ENCODE measurements around the gene PID1. TPM values are rescaled to one million over a fixed set of nuclear protein-coding genes. Genes with fewer than 3 reads are reported as not detected.

The PID1 gene
- total and polyA plus RNA-seq, 4 donors, result 13.3 to 52.0 (median 45.7) TPM

DNA sequence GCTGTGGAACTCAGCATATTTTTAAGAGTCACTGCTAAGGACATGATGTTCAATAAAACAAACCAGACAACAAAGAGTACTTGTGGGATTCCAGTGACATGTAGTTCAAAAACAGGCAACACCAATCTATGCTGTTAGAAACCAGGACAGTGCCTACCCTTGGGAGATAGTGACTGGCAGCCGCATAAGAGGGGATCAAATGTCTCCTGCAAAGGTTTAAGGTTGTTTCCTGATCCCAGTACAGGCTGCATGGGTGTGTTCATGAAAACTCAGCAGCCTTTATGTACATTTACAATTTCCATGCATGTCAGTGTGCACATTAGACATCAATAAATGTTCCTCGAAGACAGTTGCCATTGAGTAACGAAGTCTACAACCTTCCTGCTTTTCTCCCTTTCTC, 183.8 kb downstream of the PID1 start:
- H3K9me3 ChIP-seq (ENCODE audit: control insufficient read depth in 4 of 4, low read length in 3 of 4), result no peaks in the 10 kb centered on the region
- H3K4me1 ChIP-seq (ENCODE audit: control insufficient read depth in 4 of 4, insufficient read depth in 4 of 4, low read length in 3 of 4), result peaks cover 0 to 5% (median 1%) of the 10 kb centered on the region in 4 donors
- H3K4me3 ChIP-seq (ENCODE audit: low read depth in 1 of 3, low read length in 3 of 3), result no peak overlapping the region
- 93% methylated on average over 3 of the region's 3 CpGs for WGBS
- H3K27me3 ChIP-seq (ENCODE audit: control insufficient read depth in 4 of 4, insufficient read depth in 4 of 4, low read length in 3 of 4), result no peaks in the 10 kb centered on the region
- H3K36me3 ChIP-seq (ENCODE audit: control insufficient read depth in 4 of 4, insufficient read depth in 3 of 4, low read depth in 1 of 4, low read length in 3 of 4), result no peaks in the 10 kb centered on the region
- TF ChIP-seq SP1 (IDR thresholded peaks at IDR 0.05) (no peak), REST (IDR thresholded peaks at IDR 0.05) (no peak), EGR1 (IDR thresholded peaks at IDR 0.05; ENCODE audit: low read depth in 2 of 2) (no peak), YY1 (IDR thresholded peaks at IDR 0.05) (no peak), RAD21 (IDR thresholded peaks at IDR 0.05) (no peak)
- TF ChIP-seq, protein P1, sequence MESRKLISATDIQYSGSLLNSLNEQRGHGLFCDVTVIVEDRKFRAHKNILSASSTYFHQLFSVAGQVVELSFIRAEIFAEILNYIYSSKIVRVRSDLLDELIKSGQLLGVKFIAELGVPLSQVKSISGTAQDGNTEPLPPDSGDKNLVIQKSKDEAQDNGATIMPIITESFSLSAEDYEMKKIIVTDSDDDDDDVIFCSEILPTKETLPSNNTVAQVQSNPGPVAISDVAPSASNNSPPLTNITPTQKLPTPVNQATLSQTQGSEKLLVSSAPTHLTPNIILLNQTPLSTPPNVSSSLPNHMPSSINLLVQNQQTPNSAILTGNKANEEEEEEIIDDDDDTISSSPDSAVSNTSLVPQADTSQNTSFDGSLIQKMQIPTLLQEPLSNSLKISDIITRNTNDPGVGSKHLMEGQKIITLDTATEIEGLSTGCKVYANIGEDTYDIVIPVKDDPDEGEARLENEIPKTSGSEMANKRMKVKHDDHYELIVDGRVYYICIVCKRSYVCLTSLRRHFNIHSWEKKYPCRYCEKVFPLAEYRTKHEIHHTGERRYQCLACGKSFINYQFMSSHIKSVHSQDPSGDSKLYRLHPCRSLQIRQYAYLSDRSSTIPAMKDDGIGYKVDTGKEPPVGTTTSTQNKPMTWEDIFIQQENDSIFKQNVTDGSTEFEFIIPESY (IDR thresholded peaks at IDR 0.05), result no peak
- no peak for DNase-seq (ENCODE audit: low spot score)
- no peak overlapping the region for H3K9ac ChIP-seq (ENCODE audit: low read depth in 1 of 2, low read length in 2 of 2)
- no peak overlapping the region for H3K27ac ChIP-seq (ENCODE audit: low read depth in 1 of 2, low read length in 2 of 2)

DNA sequence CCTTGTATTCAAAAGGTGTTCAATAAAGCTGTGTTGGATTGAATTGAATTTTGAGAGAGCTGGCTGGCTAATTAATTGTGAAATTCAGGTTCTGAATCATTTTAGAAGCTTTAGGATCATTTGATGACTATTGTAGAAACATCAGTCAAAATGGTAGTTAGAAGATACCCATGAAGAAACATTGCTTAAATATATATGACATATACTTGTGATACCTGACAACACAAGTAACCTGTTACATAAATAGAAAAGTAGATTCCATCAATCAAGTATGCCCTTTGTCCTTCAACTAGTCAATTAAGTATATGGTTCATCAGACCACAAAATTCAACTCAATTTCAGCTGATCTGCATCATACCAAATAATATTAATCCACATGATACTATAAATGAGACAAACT, 185.6 kb downstream of the PID1 start:
- Histone ChIP-seq H3K27ac (ENCODE audit: low read depth in 1 of 2, low read length in 2 of 2) (no peak overlapping the region), H3K4me3 (ENCODE audit: low read depth in 1 of 3, low read length in 3 of 3) (no peak overlapping the region), H3K27me3 (ENCODE audit: control insufficient read depth in 4 of 4, insufficient read depth in 4 of 4, low read length in 3 of 4) (no peaks in the 10 kb centered on the region), H3K9ac (ENCODE audit: low read depth in 1 of 2, low read length in 2 of 2) (no peak overlapping the region), H3K9me3 (ENCODE audit: control insufficient read depth in 4 of 4, low read length in 3 of 4) (no peaks in the 10 kb centered on the region), H3K36me3 (ENCODE audit: control insufficient read depth in 4 of 4, insufficient read depth in 3 of 4, low read depth in 1 of 4, low read length in 3 of 4) (peaks cover 0 to 4% (median 0%) of the 10 kb centered on the region in 4 donors), H3K4me1 (ENCODE audit: control insufficient read depth in 4 of 4, insufficient read depth in 4 of 4, low read length in 3 of 4) (peaks cover 0 to 3% (median 0%) of the 10 kb centered on the region in 4 donors)
- TF ChIP-seq GABPA (IDR thresholded peaks at IDR 0.05 in 1 of 2, conservative IDR thresholded peaks at IDR 0.05 in 1 of 2) (no peak), FOXA1 (IDR thresholded peaks at IDR 0.05) (no peak), MAX (IDR thresholded peaks at IDR 0.05) (no peak), REST (IDR thresholded peaks at IDR 0.05) (no peak), RAD21 (IDR thresholded peaks at IDR 0.05) (no peak), HNF4G (IDR thresholded peaks at IDR 0.05) (no peak), SP1 (IDR thresholded peaks at IDR 0.05) (no peak), FOXA2 (IDR thresholded peaks at IDR 0.05) (no peak), RXRA (IDR thresholded peaks at IDR 0.05) (no peak), HNF4A (conservative IDR thresholded peaks at IDR 0.05) (no peak), NR2F2 (IDR thresholded peaks at IDR 0.05) (no peak), TAF1 (conservative IDR thresholded peaks at IDR 0.05) (no peak), EGR1 (IDR thresholded peaks at IDR 0.05; ENCODE audit: low read depth in 2 of 2) (no peak)
- TF ChIP-seq, protein P2, sequence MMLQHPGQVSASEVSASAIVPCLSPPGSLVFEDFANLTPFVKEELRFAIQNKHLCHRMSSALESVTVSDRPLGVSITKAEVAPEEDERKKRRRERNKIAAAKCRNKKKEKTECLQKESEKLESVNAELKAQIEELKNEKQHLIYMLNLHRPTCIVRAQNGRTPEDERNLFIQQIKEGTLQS (IDR thresholded peaks at IDR 0.05), result no peak
- TF ChIP-seq, protein P3, sequence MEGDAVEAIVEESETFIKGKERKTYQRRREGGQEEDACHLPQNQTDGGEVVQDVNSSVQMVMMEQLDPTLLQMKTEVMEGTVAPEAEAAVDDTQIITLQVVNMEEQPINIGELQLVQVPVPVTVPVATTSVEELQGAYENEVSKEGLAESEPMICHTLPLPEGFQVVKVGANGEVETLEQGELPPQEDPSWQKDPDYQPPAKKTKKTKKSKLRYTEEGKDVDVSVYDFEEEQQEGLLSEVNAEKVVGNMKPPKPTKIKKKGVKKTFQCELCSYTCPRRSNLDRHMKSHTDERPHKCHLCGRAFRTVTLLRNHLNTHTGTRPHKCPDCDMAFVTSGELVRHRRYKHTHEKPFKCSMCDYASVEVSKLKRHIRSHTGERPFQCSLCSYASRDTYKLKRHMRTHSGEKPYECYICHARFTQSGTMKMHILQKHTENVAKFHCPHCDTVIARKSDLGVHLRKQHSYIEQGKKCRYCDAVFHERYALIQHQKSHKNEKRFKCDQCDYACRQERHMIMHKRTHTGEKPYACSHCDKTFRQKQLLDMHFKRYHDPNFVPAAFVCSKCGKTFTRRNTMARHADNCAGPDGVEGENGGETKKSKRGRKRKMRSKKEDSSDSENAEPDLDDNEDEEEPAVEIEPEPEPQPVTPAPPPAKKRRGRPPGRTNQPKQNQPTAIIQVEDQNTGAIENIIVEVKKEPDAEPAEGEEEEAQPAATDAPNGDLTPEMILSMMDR (IDR thresholded peaks at IDR 0.05; ENCODE audit: low read depth, low read length, missing input control), result no peak
- DNase-seq (ENCODE audit: low spot score), result no peak
